HG02938 (cell line): ENCODE data around the gene SFT2D2.

Experiments used
- ATAC-seq: cut with Tn5 transposase; IDR thresholded peaks from one replicate; pipeline ENCODE4 v1.9.1; 2021; ENCODE audit warnings: mild to moderate bottlenecking, moderate library complexity; ENCODE audit not compliant: unreplicated experiment

Gene SFT2D2

GRCh38 chr1:168301664-168302320 lies 76.0 kb downstream of the SFT2D2 start:
- no peak for ATAC-seq
